Hepatocyte (in vitro differentiated cells): Measurements from ENCODE around the gene RALGPS2.

Source experiments
- CTCF ChIP-seq: fragments of 200-600 bp; sonication (generic); IDR thresholded peaks from 2 replicates; pipeline ENCODE4 v1.5.1; 2016; ENCODE audit warnings: antibody characterized with exemption, mild to moderate bottlenecking; ENCODE audit not compliant: poor library complexity
- EZH2 ChIP-seq: fragments of 200-600 bp; sonication (generic); IDR thresholded peaks from 2 replicates; pipeline ENCODE4 v1.6.1; 2016; ENCODE audit warnings: antibody characterized with exemption, mild to moderate bottlenecking, borderline replicate concordance
- EZH2phosphoT487 ChIP-seq: fragments of 200-600 bp; sonication (generic); IDR thresholded peaks from one replicate; pipeline ENCODE4 v1.6.1; 2018; ENCODE audit warnings: antibody characterized with exemption, mild to moderate bottlenecking, low read depth, moderate library complexity; ENCODE audit not compliant: unreplicated experiment, severe bottlenecking

GRCh38 chr1:178918308-178918707, 193.3 kb downstream of the RALGPS2 start:
- TF ChIP-seq CTCF (no peak), EZH2 (no peak), EZH2phosphoT487 (no peak)
